ENCODE data around the gene LRRC61.

Gene LRRC61

DNA sequence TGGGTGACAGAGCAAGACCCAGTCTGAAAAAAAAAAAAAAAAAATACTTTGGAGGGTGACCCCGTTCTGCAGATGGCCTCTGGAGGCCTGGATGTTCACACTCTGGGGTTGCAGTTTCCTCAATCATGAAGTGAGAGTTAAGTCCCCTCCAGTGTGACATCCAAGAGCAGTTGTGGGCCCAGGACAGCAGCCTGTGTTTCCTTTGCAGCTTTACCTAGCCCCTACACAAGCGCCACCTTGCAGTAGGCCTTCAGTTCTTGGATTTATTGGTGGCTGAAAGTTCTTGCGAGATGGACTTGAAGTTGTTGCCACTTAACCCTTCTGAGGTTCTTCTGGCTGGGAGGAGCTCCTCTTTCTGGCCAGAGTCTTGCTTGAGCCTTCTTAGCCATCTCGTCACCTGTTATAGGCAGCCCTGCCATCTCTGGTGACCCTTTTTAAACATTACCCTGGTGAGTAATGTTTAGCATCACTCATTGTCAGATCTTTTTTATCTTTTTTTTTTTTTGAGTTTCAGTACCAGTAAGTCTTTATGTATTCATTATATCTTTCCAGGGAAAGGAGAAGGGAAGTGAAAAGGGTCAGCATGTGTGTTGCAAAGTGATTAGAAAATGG lies 3.6 kb downstream of the LRRC61 start:
- no peak overlapping the region for H3K4me2 ChIP-seq (ENCODE audit: low read length)
- TF ChIP-seq, protein P1, sequence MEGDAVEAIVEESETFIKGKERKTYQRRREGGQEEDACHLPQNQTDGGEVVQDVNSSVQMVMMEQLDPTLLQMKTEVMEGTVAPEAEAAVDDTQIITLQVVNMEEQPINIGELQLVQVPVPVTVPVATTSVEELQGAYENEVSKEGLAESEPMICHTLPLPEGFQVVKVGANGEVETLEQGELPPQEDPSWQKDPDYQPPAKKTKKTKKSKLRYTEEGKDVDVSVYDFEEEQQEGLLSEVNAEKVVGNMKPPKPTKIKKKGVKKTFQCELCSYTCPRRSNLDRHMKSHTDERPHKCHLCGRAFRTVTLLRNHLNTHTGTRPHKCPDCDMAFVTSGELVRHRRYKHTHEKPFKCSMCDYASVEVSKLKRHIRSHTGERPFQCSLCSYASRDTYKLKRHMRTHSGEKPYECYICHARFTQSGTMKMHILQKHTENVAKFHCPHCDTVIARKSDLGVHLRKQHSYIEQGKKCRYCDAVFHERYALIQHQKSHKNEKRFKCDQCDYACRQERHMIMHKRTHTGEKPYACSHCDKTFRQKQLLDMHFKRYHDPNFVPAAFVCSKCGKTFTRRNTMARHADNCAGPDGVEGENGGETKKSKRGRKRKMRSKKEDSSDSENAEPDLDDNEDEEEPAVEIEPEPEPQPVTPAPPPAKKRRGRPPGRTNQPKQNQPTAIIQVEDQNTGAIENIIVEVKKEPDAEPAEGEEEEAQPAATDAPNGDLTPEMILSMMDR (IDR thresholded peaks at IDR 0.05): no peak
- no peaks in the 10 kb centered on the region for H3K9me3 ChIP-seq (ENCODE audit: control insufficient read depth, low read length)
- no peak overlapping the region for H3K4me3 ChIP-seq (ENCODE audit: low read depth, low read length)
- peaks cover 22% of the 10 kb centered on the region for H3K4me1 ChIP-seq
- no peak overlapping the region for H3K9ac ChIP-seq
- H3K36me3 ChIP-seq (ENCODE audit: control insufficient read depth, insufficient read depth, low read length): no peaks in the 10 kb centered on the region
- H3K79me2 ChIP-seq: peaks cover 4% of the 10 kb centered on the region
- no peak overlapping the region for H3K27ac ChIP-seq
- no peaks in the 10 kb centered on the region for H3K27me3 ChIP-seq (ENCODE audit: control insufficient read depth, insufficient read depth, low read length)
- H2AFZ ChIP-seq: no peak overlapping the region

DNA sequence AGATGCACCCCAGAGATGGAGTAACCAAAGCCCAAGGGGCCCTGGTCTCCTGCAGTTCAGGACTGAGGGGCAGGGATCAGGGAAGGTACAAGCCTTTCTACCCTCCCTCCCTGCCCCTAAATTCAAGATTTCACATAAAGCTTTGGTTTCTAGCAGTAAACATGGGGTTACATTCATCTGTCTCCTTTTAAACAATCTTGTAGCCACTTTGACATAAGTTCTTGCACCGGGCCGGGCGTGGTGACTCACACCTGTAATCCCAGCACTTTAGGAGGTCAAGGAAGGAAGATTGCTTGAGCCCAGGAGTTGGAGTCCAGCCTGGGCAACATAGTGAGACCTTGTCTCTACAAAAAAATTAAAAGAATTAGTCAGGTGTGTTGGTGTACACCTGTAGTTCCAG lies 4.2 kb downstream of the LRRC61 start:
- no peaks in the 10 kb centered on the region for H3K36me3 ChIP-seq (ENCODE audit: control insufficient read depth, insufficient read depth, low read length)

DNA sequence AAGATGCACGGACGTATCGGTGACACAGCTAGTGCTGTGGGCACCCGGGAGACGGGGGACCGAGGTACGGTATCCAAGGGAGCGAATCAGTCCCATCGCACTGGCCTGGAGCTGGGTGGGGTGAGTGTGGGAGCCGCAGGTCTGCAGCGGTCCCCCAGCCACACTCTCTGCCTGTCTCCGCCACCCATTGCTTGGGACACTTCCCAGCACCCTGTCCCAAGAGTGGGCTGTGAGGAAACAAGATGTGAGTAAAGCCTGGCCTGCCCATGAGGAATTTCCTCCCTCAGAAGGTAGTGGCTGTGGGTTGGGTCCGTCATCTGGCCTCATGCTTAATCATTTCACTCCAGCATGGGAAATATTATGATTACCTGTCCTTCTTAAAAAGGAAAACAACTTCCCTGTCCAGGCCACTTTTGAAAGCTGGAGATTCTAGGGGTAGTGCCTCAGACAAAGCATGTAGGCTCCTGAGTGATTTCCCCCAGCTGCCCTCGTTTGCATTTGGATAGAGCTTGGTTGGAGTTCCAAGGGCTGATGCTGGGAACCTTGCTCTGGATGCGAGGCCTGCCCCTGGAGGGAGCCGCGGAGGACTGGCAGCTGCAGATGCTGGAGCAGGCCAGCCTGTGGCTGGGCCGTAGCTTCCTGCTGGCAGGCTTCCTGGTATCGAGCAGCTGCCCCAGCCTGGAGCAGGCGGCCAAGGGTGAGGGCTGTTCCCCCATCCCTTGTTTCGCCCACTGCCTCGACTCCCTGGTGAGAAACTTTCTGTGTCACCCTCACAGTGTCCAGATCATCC lies 6.4 kb downstream of the LRRC61 start:
- Histone ChIP-seq H3K4me2 (ENCODE audit: low read length) (no peak overlapping the region), H3K9ac (no peak overlapping the region), H3K27ac (no peak overlapping the region), H3K79me2 (peaks cover 4% of the 10 kb centered on the region), H3K27me3 (ENCODE audit: control insufficient read depth, insufficient read depth, low read length) (no peaks in the 10 kb centered on the region), H3K9me3 (ENCODE audit: control insufficient read depth, low read length) (no peaks in the 10 kb centered on the region), H3K4me3 (ENCODE audit: low read depth, low read length) (no peak overlapping the region), H3K4me1 (peaks cover 8% of the 10 kb centered on the region), H2AFZ (no peak overlapping the region), H3K36me3 (ENCODE audit: control insufficient read depth, insufficient read depth, low read length) (no peaks in the 10 kb centered on the region)
- TF ChIP-seq, protein P1 (IDR thresholded peaks at IDR 0.05): no peak

More for the DNA sequence above, 4.2 kb downstream of the LRRC61 start:
- no peaks in the 10 kb centered on the region for H3K27me3 ChIP-seq (ENCODE audit: control insufficient read depth, insufficient read depth, low read length)
- H3K4me2 ChIP-seq (ENCODE audit: low read length): no peak overlapping the region
- TF ChIP-seq, protein P1 (IDR thresholded peaks at IDR 0.05): no peak
- H3K79me2 ChIP-seq: peaks cover 4% of the 10 kb centered on the region
- no peak overlapping the region for H3K4me3 ChIP-seq (ENCODE audit: low read depth, low read length)
- no peaks in the 10 kb centered on the region for H3K9me3 ChIP-seq (ENCODE audit: control insufficient read depth, low read length)
- H3K9ac ChIP-seq: no peak overlapping the region
- H3K27ac ChIP-seq: no peak overlapping the region
- peaks cover 18% of the 10 kb centered on the region for H3K4me1 ChIP-seq
- H2AFZ ChIP-seq: no peak overlapping the region

DNA sequence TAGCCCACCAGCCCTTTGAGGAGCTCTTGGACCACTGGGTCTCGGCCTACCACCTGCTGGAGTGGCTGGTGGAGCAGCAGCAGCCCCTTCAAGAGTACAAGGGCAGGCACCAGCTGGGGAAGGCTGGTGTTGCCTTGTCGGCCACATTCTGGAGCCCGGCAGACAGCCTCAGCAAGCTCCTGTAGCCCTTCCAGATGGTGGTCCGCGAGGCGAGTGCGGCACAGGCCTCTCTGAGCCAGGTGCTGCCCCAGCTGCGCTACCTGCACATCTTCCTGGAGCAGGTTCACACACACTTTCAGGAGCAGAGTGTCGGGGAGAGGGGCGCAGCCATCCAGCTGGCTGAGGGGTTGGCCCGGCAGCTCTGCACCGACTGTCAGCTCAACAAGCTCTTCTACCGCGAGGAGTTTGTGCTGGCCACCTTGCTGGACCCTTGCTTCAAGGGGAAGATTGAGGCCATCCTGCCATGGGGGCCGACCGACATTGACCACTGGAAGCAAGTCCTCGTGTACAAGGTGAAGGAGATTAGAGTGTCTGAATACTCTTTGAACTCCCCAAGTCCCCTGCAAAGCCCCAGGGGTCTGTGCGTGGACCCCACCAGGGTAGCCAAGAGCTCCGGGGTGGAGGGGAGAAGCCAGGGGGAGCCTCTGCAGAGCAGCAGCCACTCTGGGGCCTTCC lies 7.2 kb downstream of the LRRC61 start:
- Histone ChIP-seq H2AFZ (no peak overlapping the region), H3K4me1 (no peaks in the 10 kb centered on the region), H3K27me3 (ENCODE audit: control insufficient read depth, insufficient read depth, low read length) (no peaks in the 10 kb centered on the region), H3K79me2 (peaks cover 4% of the 10 kb centered on the region), H3K4me3 (ENCODE audit: low read depth, low read length) (no peak overlapping the region), H3K27ac (no peak overlapping the region), H3K4me2 (ENCODE audit: low read length) (no peak overlapping the region), H3K9ac (no peak overlapping the region), H3K9me3 (ENCODE audit: control insufficient read depth, low read length) (no peaks in the 10 kb centered on the region), H3K36me3 (ENCODE audit: control insufficient read depth, insufficient read depth, low read length) (no peaks in the 10 kb centered on the region)
- TF ChIP-seq, protein P1 (IDR thresholded peaks at IDR 0.05): no peak
